DMS 273 treated with DMSO at 0.1 percent for 48 hours (cell line): ENCODE results near the gene FKBP1B.
"Not testable (repeated sequence)": the region's sequence is repeated elsewhere in the genome, so short reads cannot be mapped to it uniquely, and the experiment has no call there.

Source experiments
- DNase-seq: peaks from one replicate; lab custom pipeline; 2025; lab: John Stamatoyannopoulos, UW

Gene FKBP1B

GRCh38 chr2:24022975-24023575, 26.5 kb upstream of the FKBP1B start:
- DNase-seq: no peak

- no peak for DNase-seq
Measured at GRCh38 chr2:24024018-24024417, 25.5 kb upstream of the FKBP1B start.

GRCh38 chr2:24024996-24025663, 24.4 kb upstream of the FKBP1B start:
- DNase-seq: no peak

GRCh38 chr2:24026233-24026632, 23.3 kb upstream of the FKBP1B start:
- DNase-seq: no peak

GRCh38 chr2:24038786-24039499, 10.6 kb upstream of the FKBP1B start:
- DNase-seq: no peak

- no peak for DNase-seq
Measured at GRCh38 chr2:24040511-24040910, 9.0 kb upstream of the FKBP1B start.

- DNase-seq: not testable (repeated sequence)
Measured at GRCh38 chr2:24043133-24043532, 6.4 kb upstream of the FKBP1B start.

GRCh38 chr2:24045511-24046508, 3.7 kb upstream of the FKBP1B start:
- no peak for DNase-seq

GRCh38 chr2:24046599-24046929, 3.0 kb upstream of the FKBP1B start:
- DNase-seq: no peak

- DNase-seq: peak; percentile 96
Measured at GRCh38 chr2:24046930-24047702, 2.4 kb upstream of the FKBP1B start, which contains the start of gene WDCP. TSS of gene WDCP (minus strand) at chr2:24047391. CDS start at chr2:24039494, 7,897 bp downstream.

GRCh38 chr2:24047703-24048033, 1.9 kb upstream of the FKBP1B start:
- no peak for DNase-seq

- peak; percentile 10 for DNase-seq
Measured at GRCh38 chr2:24048769-24049484, 614 bp upstream of the FKBP1B start.

GRCh38 chr2:24050041-24050979, 769 bp downstream of the FKBP1B start:
- DNase-seq: no peak

- DNase-seq: no peak
Measured at GRCh38 chr2:24051833-24052232, 2.3 kb downstream of the FKBP1B start.

GRCh38 chr2:24052951-24053350, 3.4 kb downstream of the FKBP1B start:
- no peak for DNase-seq

GRCh38 chr2:24054366-24055010, 4.9 kb downstream of the FKBP1B start:
- no peak for DNase-seq

GRCh38 chr2:24055750-24056149, 6.2 kb downstream of the FKBP1B start:
- DNase-seq: no peak

- DNase-seq: no peak
Measured at GRCh38 chr2:24058564-24059271, 9.2 kb downstream of the FKBP1B start.
